Occipital lobe (tissue), 3 donors: ENCODE results near the gene CDKN2B-AS1. TPM values are rescaled to one million over a fixed set of nuclear protein-coding genes. Genes with fewer than 3 reads are reported as not detected.

ENCODE experiments used
- DNase-seq: peaks from one replicate; lab custom pipeline; 2025; lab: John Stamatoyannopoulos, UW
- small RNA-seq: library from RNA; depleted of rRNA; stranded (forward); fragments of <200 nt; gene quantifications from one replicate; pipeline ENCODE3, GENCODE V24; 2014
- total RNA-seq: library from RNA; depleted of rRNA; stranded (reverse); fragments of >200 nt; gene quantifications from one replicate; pipeline ENCODE4 v1.2.3, GENCODE V29; 2014

Gene CDKN2B-AS1
- total RNA-seq, 1 donor from 2014 or later = 0.62 TPM

DNA sequence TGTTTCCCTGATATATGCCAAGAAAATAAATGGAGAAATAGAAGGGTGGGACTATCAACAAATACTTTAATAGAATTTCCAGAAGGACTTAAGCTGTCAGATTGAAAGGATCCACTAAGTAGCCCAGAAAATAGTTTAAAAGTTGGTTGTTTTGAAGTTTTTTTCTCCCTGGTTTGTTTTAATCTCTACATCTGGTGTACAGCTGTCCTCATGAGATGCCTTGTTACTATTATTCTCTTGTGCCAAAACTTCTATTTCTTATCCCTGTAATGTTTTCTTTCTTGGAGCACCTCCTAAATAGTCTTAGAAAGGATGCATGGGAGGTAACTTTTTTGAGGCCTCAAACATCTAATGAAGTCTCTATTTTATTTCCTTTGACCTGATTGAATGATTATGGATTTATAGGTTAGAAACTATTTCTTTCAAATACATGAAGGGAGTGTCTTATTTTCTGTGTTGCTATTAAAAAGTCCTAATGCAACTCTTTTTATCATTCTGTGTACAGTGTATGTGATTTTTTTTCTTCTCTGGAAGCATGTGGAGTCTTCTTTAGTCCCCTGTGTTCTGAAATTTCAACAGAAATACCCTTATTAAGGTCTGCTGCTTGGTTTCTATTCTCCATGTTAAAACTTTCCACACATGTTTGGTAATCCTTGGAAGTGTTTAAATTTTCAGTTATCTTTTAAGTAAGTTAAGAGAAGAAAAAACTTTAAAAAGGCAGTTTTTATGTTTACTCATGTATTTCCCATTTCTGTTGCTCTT is 154.5 kb downstream of the CDKN2B-AS1 start:
- DNase-seq = no peak

DNA sequence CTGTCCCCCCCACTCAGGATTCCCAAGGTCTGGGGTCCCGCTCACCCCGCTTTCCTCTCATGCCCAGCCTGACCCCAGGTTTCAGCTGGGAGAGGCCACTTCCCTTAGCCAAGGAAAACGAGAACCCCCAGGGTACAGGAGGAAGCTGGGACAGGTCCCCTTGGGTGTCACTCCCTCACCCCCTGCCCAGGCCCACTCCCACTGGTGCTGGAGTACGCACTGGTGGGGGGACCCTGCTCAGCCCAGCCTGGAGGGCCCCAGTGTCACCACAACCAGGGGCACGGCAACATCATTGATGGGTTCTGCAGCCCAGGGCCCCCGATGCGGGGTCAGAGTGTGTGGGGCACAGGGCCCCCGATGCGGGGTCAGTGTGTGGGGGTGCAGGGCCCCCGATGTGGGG is 159.5 kb downstream of the CDKN2B-AS1 start:
- no peak for DNase-seq

DNA sequence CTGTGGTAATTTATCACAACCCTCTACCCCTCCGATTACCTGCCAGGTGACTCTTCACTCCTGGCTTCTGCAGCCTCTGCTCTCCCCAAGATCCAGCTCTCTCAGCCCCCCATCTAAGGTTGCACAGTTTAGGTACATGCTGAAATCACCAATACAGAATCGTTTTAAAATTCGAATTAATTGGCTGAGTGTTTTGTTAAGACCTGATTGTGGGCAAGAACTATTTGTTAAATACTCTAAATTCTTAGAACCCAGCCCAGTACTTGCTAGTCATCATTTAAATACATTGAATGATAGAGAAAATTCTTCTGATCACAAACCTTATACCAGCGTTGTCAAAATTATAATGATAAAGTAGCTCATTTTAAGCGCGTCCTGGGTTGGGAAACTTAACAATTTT is 162.0 kb downstream of the CDKN2B-AS1 start:
- DNase-seq = no peak

DNA sequence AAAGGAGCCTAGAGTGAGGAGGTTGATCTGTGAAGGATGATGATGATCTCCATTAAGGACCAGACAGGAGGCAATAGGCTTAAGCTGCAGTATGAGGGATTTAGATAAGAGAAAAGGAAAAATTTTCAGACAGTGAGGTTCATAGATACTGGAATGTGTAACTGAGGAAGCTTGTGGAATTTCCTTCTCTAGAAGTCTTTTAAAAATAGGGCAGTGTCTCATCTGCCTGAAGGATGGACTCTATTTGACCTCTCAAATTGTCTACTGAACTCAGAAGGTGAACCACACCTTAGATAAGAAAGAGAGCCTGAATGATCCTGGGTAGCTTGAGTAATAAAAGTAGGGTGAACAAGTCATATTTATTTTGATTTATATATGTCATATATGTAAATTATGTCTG is 162.7 kb downstream of the CDKN2B-AS1 start:
- DNase-seq = no peak

DNA sequence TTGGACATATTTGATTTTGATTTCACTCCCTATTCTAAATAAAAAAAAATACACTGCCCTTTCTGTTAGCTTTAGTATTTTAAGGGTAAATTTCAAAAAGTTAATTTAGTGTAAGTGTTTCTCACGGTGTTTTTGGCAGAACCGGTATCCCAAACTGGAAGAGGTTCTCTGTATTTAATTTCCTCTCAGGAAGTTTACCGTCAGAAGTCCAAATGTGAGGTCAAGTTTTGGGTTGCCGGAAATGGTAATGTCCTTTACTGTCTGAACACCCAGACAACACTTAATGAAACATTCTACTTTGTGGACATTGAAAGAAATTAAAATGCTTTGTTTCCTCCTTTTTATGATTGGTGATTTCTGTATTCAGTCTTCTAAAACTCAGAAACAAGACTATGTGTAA is 163.2 kb downstream of the CDKN2B-AS1 start:
- DNase-seq = no peak

DNA sequence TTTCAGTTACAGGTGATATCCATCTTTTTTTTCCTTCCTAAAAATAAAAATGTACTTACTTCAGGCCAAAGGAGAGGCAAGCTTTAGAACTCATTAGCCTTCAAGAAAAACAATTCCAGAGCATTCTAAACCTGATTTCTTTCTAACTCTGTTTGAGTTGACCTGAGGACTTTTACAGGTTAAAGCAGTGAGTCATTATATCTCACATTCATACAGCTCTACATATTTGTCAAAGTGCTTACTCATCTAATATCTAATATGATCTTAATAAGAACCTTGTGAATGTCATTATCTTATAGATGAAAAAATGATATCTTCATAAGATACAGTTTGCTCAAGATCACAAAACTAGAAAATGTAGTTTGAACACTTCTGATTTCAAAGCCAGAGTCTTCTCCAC is 163.7 kb downstream of the CDKN2B-AS1 start:
- no peak for DNase-seq

DNA sequence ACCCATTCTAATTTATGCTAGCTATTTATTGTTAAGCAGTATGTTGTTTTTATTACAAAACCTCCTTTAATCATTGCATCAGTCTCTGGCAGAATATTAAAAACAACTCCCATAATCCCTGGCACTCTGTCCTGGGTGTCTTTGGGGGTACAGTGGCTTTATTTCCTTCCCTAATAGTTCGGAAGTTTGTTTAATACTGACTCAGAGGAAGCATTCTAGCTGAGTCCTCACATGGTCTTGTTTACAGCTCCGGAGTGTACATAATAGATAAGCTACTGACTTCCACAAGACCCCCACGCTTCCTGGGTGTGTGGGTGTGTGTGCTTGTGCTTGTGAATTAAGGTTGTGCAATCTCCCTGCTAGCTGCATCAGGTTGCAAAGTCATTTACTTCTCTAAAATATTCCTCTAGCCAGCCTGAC is 164.3 kb downstream of the CDKN2B-AS1 start:
- DNase-seq = no peak

DNA sequence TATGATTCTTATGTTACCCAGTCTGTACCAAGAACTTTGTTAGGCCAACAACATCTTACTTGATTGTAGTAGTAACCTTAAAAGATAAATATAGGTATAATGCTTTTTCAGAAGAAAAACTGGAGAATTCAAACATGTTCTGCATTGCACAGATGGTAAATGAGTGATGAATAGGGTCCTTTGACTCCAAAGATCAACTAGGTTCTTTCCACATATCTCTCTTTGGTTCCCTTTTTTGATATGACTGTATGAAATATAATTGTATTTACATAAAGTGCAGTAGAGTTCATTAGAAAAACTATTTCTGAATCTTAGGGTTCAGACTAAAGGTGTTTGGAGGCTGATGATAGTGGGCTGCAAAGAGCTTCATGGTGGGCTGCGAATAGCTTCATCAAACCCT is 165.0 kb downstream of the CDKN2B-AS1 start:
- no peak for DNase-seq

DNA sequence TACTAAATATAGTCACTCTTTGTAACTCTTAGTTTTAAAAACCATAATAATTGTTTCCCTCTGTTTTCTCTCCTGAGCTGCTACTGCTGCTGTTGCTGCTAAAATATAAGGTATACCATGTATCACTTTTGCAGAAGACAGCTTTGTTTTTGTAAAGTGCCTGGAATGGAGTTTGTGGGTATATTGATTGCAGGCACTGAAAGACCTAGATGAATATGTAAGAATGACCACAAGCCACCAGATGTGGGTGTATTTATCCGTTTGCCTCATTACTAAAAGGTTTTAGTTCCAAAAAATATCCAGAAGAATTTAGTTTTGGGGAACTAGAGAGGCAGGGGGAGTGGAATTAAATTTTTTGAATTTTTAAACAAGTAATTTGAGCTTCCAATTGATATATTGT is 165.6 kb downstream of the CDKN2B-AS1 start:
- DNase-seq = no peak

DNA sequence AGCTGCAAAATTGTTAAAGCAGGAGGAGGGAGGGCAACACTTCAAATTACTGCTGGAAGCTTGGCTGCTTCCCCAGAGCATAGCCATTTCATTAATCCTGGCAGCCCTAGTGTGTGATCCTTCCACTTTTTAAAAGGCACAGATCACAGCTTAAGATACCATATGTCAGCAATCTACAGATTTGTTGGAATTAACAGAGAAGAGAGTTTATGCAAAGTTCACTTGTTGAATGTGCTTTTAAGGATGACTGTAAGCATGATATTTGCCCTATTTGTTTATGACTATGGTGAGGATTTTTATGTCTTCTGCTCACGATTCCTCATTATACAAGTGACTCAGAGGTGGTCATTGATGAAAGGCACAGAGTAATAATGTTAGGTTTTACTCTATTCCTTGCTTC is 170.6 kb downstream of the CDKN2B-AS1 start:
- DNase-seq = no peak

DNA sequence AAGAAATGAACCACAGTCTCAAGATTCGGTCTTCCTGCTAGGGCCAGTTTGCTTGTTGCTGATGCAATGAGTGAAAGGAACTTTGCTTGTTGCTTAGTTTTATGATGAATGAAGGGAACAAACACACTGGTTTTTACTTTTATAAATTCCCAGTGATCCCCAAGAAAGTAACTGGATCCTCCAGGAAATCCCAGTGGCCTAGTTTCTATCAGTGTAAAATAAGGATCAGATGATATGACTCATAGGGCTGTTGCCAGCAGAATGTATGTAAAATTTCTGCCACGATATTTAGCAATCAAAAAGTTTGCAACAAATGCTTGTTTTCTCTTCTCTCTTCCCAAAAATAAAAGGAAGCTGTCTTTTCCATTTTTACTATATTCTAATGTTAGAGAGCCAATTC is 174.7 kb downstream of the CDKN2B-AS1 start:
- no peak for DNase-seq

DNA sequence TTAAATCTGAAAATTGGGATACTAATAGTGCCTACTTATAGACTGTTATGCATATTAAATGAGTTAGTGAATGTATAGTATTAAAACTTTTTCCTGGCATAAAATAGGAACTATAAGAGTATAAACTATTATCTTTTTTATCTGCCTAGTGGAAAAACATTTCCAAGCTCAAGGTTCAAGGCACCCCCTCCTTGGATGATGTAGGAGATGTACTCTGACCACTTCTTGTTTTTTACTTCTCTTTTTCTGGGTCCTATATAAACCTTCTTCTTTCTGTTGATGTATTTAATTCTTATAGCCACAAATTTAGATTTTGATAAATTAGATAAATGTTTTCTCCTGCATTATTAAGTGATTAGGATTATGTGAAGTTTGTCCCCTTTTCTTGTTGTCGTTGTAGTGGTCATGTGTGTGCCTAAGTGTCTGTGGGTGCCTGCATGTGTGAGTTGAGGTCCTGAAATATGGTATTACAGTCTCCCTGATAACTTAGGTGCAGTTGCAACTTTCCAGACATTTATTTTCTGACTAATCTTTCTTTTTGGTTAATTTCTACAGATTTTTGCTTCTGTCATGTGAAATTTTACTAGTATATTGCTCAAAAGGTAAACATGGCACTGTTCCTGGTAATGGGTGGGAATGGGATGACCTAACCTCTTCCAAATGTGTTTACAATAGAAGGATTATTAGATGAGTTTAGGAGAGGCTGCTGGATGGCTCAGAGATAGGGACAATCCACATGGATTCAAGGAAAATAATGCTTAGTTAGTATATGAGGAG is 175.3 kb downstream of the CDKN2B-AS1 start:
- DNase-seq = no peak

Small RNA genes lying within 50 kb of the gene (small RNA-seq; reads per million reads assigned to genes)
- not detected for gene RF01909
- not detected for gene RF02045

Other genes with a start within 250 kb of the CDKN2B-AS1 start
- gene MTAP, start 192.2 kb upstream of the CDKN2B-AS1 start, total RNA-seq = 20.3 TPM
- gene CDKN2A, start 399 bp upstream of the CDKN2B-AS1 start, total RNA-seq = not detected
- 0.16 TPM for gene CDKN2B, start 14.5 kb downstream of the CDKN2B-AS1 start, total RNA-seq